HUES64 (cell line): ENCODE data around the gene PSENEN.
"Not testable (repeated sequence)": the region's sequence is repeated elsewhere in the genome, so short reads cannot be mapped to it uniquely, and the experiment has no call there.

ENCODE experiments used
- H3K27ac ChIP-seq: 2 replicates; pipeline ENCODE4 v1.7.0; 2013; ENCODE audit warnings: low read depth, low read length, inconsistent platforms
- H3K27me3 ChIP-seq: 2 replicates; pipeline ENCODE4 v1.6.1; 2013; ENCODE audit warnings: mild to moderate bottlenecking, low read length; ENCODE audit not compliant: insufficient read depth
- H3K36me3 ChIP-seq: 2 replicates; pipeline ENCODE4 v1.6.1; 2013; ENCODE audit warnings: mild to moderate bottlenecking, low read length; ENCODE audit not compliant: insufficient read depth
- H3K4me1 ChIP-seq: 2 replicates; pipeline ENCODE4 v1.6.1; 2013; ENCODE audit warnings: mild to moderate bottlenecking, low read length, moderate library complexity; ENCODE audit not compliant: insufficient read depth
- H3K4me3 ChIP-seq: 2 replicates; pipeline ENCODE4 v1.5.1; 2013; ENCODE audit warnings: mild to moderate bottlenecking, low read length, moderate library complexity
- H3K9ac ChIP-seq: 2 replicates; pipeline ENCODE4 v1.6.1; 2013; ENCODE audit warnings: mild to moderate bottlenecking, low read depth, low read length
- H3K9me3 ChIP-seq: 2 replicates; pipeline ENCODE4 v1.6.1; 2013; ENCODE audit warnings: low read depth, low read length; ENCODE audit not compliant: insufficient read depth
- WGBS: fragments of 150-250, 120-280 bp; methylation state at CpG from one replicate; pipeline ENCODE4 v1.1.7; 2013; ENCODE audit warnings: missing lambda C conversion rate; 5-methylcytosine and 5-hydroxymethylcytosine counted together

Gene PSENEN

GRCh38 chr19:35795564-35795963 is 50.1 kb downstream of the PSENEN start:
- not testable (repeated sequence) for H3K9ac ChIP-seq, H3K4me1 ChIP-seq, H3K9me3 ChIP-seq, H3K4me3 ChIP-seq, H3K36me3 ChIP-seq, H3K27ac ChIP-seq
- peaks cover 30% of the 10 kb centered on the region for H3K27me3 ChIP-seq
- WGBS = 100% methylated on average over 1 of the region's 1 CpG
